Heart left ventricle (tissue), 13 donors: ENCODE data around the gene TTC33.

Source experiments
- CTCF ChIP-seq, 12 donors: fragments of 200-600 bp; sonication (generic) in 4 of 12; IDR thresholded peaks; one replicate each; pipeline versions ENCODE4 v1.5.0 to v1.8.0; 2018 to 2022; ENCODE audit warnings: antibody characterized with exemption in 12 of 12, mild to moderate bottlenecking in 5 of 12
- POLR2A ChIP-seq, 2 donors: fragments of 450-650 bp; IDR thresholded peaks; one replicate each; pipeline ENCODE4 v1.6.1; 2017; ENCODE audit warnings: antibody characterized with exemption in 2 of 2, mild to moderate bottlenecking in 2 of 2, moderate library complexity in 2 of 2
- donor health status: ischemic (EF 13 %, LVEDD 7.1; RV severe dilation, severe dysfunction).
- donor health status: DM: no; HTN: yes; CAD: no.
- donor health status: DM: no; HTN: no; CAD: no.
- donor health status: ischemic (EF 25% LVEDD 6.9; RV normal size, moderate dysfunction).
- donor health status: ischemic (EF 25% LVEDD 5.7; RV mildly dilated, moderate dysfunction).
- donor health status: ischemic (EF 35%, LVEDD 5.7; RV mildly dilated, moderate dysfunction).
- donor health status: nonischemic (EF 11% LVEDD 7.7; RV severe dilation, severe dysfunction).
- donor health status: DM: yes; HTN: yes; CAD: no.
- donor health status: PGD.
- donor health status: ischemic (EF 29% LVEDD 5.4; RV normal size, mild dysfunction).
- donor health status: nonischemic (EF 23%, LVEDD 6.1; RV moderate dilation, normal function).

- TF ChIP-seq CTCF (IDR thresholded peaks at IDR 0.05) (no peak), POLR2A (IDR thresholded peaks at IDR 0.05) (no peak)
Observed at GRCh38 chr5:40521108-40521785, 234.5 kb downstream of the TTC33 start.
